Mammary epithelial cell (primary cell): ENCODE results near the gene CDK3.

Source experiments
- CTCF ChIP-seq, 2 donors: IDR thresholded peaks in 1 of 2; conservative IDR thresholded peaks in 1 of 2; 2 replicates each; pipeline ENCODE4 v1.5.1; 2011 to 2012; ENCODE audit warnings: inconsistent platforms in 2 of 2, low read length in 2 of 2, mild to moderate bottlenecking in 2 of 2, control low read depth in 1 of 2, low read depth in 1 of 2; ENCODE audit not compliant: insufficient read depth in 1 of 2; ENCODE audit errors: extremely low read depth in 1 of 2
- EZH2 ChIP-seq: IDR thresholded peaks from 2 replicates; pipeline ENCODE4 v1.6.1; 2012; ENCODE audit warnings: low read length, inconsistent platforms, borderline replicate concordance

- TF ChIP-seq CTCF (conservative IDR thresholded peaks at IDR 0.05 in 1 of 2, IDR thresholded peaks at IDR 0.05 in 1 of 2; ENCODE audit: extremely low read depth in 1 of 2, insufficient read depth in 1 of 2, low read depth in 1 of 2, low read length in 2 of 2): no peak
- TF ChIP-seq EZH2: no peak
Measured at GRCh38 chr17:75979705-75980187, 20.9 kb upstream of the CDK3 start.
